NT2/D1 (cell line): ENCODE results near the gene SCTR.

ENCODE experiments used
- DNase-seq: peaks from one replicate; pipeline ENCODE4 v3.0.0-alpha.2; 2011; ENCODE audit warnings: low read depth, low spot score
- H3K27me3 ChIP-seq: 2 replicates; pipeline ENCODE4 v1.6.0; 2011; ENCODE audit warnings: mild to moderate bottlenecking; ENCODE audit not compliant: insufficient read length, insufficient read depth
- H3K36me3 ChIP-seq: 2 replicates; pipeline ENCODE4 v1.6.1; 2011; ENCODE audit warnings: mild to moderate bottlenecking, low read length, mixed read lengths; ENCODE audit not compliant: insufficient read depth, insufficient read length
- H3K4me1 ChIP-seq: 2 replicates; pipeline ENCODE4 v1.5.1; 2011; ENCODE audit not compliant: insufficient read depth, insufficient read length
- H3K4me3 ChIP-seq: 2 replicates; pipeline ENCODE4 v1.5.1; 2011; ENCODE audit warnings: low read depth; ENCODE audit not compliant: insufficient read length
- H3K9ac ChIP-seq: 2 replicates; pipeline ENCODE4 v1.6.0; 2011; ENCODE audit warnings: low read depth; ENCODE audit not compliant: insufficient read length
- H3K9me3 ChIP-seq: 2 replicates; pipeline ENCODE4 v1.5.1; 2011; ENCODE audit warnings: mild to moderate bottlenecking, low read length; ENCODE audit not compliant: insufficient read depth
- SUZ12 ChIP-seq: IDR thresholded peaks from 2 replicates; pipeline ENCODE4 v1.6.1; 2011; ENCODE audit not compliant: insufficient read length, insufficient read depth; ENCODE audit errors: extremely low read depth
- YY1 ChIP-seq: IDR thresholded peaks from 2 replicates; pipeline ENCODE4 v1.6.1; 2011; ENCODE audit not compliant: insufficient read length, insufficient read depth
- ZNF274 ChIP-seq: IDR thresholded peaks from 2 replicates; pipeline ENCODE4 v1.6.1; 2011; ENCODE audit warnings: mild to moderate bottlenecking, low read depth, low read length

SCTR gene

DNA sequence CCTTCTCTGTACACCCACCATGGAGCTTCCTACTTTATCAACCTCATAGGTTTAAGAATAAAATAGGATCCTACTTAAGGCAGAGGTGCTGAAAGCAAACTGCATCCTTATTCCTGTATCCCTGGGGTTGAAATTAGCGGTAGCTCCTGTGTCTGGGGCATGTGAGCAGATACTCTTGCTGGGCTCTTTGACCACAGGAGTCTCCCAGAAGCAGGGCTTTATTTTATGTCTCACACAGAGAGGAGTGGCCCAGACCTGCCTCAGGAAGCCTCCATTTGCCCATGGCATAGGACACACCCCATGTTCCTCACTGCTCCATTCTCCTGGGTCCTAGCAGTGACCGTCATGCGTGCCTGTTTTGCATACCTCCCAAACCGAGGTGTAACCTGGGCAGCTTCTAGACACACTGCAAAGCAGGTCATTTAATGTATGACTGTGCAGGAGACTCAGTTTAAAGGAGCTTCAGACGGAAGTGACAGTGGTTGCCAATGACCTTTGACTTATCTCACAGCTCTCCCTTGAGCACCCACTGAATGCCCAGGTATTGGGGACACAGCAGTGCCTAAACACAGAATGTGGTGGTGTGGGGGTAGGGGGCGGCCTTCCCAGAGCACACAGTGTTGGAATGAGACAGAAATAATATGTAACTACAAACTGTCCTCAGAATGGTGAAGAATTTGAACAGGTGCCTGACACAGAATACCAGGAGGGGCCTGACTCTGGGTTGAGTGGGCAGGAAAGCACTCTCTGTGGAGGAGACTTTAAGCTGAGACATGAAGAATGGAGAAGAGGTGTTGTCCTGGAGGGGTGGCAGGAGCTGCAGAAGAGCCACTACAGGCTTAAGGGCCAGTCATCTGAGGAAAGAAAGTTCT is 89.0 kb downstream of the SCTR start:
- Histone ChIP-seq H3K9ac (no peak overlapping the region), H3K27me3 (peaks cover 5% of the 10 kb centered on the region), H3K36me3 (peaks cover 6% of the 10 kb centered on the region), H3K4me3 (no peak overlapping the region), H3K4me1 (peaks cover 20% of the 10 kb centered on the region), H3K9me3 (no peaks in the 10 kb centered on the region)
- no peak for DNase-seq
- no peak for TF ChIP-seq YY1
- no peak for TF ChIP-seq SUZ12
- TF ChIP-seq ZNF274 = no peak

- peaks cover 5% of the 10 kb centered on the region for H3K27me3 ChIP-seq
- no peak for DNase-seq
- no peak overlapping the region for H3K9ac ChIP-seq
- no peak for TF ChIP-seq ZNF274
- no peak for TF ChIP-seq YY1
- no peak for TF ChIP-seq SUZ12
- no peaks in the 10 kb centered on the region for H3K9me3 ChIP-seq
- peaks cover 6% of the 10 kb centered on the region for H3K36me3 ChIP-seq
- H3K4me1 ChIP-seq = peaks cover 20% of the 10 kb centered on the region
- no peak overlapping the region for H3K4me3 ChIP-seq
Observed at GRCh38 chr2:119434664-119435063, 89.6 kb downstream of the SCTR start.

DNA sequence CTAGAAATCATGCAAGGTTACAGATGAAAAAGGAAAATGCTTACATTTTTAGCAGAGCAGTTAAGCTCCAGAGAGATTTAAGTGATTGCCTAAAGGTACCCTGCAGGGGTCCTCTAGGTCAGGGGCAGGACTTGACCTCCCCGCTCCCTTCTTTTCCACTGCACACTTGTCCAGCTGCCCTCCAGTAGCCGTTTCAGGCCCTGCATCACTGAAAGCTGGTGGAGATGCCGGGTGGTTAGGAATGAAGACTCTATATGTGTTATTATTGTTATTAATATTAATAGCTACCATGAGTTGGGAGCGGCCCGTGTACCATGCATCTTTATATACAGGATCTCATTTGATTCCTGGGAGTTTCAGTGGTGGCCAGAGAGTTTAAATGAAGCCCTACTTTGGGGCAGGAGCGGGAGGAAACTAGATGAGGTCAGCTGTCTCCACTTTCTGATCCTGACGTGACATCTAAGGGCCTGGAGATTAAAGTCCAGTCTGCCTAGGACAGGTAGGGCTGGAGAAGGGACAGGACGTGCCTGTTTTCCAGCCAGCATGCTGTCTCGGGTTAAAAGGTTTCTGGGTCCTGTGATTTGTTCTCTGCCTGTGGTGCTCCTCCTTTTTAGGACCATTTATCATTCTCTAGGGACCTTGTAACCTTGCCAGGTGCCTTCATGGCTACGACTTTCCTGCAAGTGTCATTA is 90.5 kb downstream of the SCTR start:
- H3K9ac ChIP-seq = peak overlapping the region; percentile 11
- no peak overlapping the region for H3K4me3 ChIP-seq
- DNase-seq = no peak
- H3K36me3 ChIP-seq = peaks cover 6% of the 10 kb centered on the region
- TF ChIP-seq YY1 (no peak), ZNF274 (no peak), SUZ12 (no peak)
- H3K27me3 ChIP-seq = peaks cover 5% of the 10 kb centered on the region
- no peaks in the 10 kb centered on the region for H3K9me3 ChIP-seq
- peaks cover 25% of the 10 kb centered on the region for H3K4me1 ChIP-seq

DNA sequence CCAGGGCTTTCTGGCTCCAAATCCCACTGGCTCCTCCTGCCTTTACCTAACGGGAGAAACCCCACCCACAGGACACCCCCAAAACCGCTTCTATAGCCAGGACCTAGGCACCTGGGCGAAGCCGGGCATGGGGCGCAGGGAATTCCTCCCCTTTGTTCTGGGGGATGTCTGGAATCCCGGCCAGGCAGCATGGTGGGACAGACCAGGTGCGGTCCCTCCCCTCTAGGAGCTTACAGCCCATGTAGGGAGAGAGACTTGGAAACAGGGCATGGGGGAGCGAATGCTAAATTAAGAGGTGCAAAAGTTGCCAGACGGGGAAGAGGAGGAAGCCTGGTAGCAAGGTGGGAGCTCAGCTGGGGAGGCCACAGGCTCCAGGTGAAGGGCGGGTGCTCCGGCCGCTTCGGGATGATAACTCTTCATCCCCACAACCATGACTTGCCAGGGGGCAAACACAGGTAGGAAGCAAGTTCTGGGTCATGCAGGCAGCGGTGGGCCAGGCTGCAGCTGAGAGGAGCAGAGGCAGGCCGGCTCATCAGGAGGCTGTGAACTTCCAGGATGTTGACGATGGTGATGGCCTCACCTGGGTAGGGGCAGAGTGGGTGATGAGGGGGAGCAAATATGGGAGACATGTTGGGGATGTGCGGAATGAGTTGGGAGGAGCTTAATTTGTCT is 91.3 kb downstream of the SCTR start:
- DNase-seq = no peak
- TF ChIP-seq YY1 (no peak), SUZ12 (no peak), ZNF274 (no peak)
- H3K9ac ChIP-seq = no peak overlapping the region
- peak overlapping the region; percentile 38 for H3K4me3 ChIP-seq
- peaks cover 6% of the 10 kb centered on the region for H3K27me3 ChIP-seq
- H3K4me1 ChIP-seq = peaks cover 25% of the 10 kb centered on the region
- no peaks in the 10 kb centered on the region for H3K9me3 ChIP-seq
- H3K36me3 ChIP-seq = peaks cover 6% of the 10 kb centered on the region

DNA sequence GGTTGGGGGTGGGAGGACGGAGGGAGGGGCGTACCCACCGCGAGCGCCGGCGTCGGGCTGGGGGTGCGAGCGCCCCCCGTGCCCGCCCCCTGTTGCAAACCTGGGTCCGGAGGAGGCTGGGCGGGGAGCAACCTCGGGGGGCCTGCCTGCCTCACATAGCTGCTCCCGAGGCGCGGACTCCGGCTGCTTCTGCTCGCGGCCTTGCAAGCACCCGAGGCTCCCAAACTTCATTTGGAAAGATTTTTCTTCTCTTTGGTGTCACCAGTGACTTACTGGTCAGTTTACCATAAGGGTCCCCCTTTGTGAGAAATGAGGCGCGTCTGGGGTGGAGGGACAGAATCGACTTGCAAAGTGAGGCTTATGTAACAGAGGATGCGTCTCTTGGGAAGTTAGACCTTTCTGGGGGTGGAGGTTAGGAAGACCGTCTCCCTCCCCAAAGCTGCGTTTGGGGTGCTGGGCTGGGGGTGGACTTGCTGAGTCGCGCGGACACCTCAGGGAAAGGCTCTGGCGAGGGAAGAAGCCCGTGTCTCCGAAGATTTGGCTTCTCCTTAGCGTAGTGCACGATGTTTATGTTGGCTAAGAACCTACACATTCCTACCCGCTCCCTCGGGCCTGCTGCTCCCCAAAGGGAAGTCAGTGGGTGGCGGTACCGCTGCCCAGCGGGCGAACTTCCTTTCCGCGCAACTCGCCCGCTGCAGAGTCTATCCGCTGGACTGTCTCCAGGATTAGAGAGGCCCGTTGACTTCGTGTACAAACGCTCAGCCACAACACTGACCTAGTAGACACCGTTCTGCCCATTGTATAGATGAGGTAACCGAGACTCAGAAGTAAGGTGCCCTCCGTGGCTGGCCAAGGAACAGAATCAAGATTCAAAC is 92.1 kb downstream of the SCTR start:
- DNase-seq = no peak
- Histone ChIP-seq H3K27me3 (peaks cover 9% of the 10 kb centered on the region), H3K9me3 (no peaks in the 10 kb centered on the region), H3K36me3 (peaks cover 5% of the 10 kb centered on the region), H3K9ac (peak overlapping the region; percentile 82), H3K4me1 (peaks cover 25% of the 10 kb centered on the region), H3K4me3 (peak overlapping the region; percentile 38)
- TF ChIP-seq SUZ12 = no peak
- TF ChIP-seq YY1 = no peak
- TF ChIP-seq ZNF274 = no peak

GRCh38 chr2:119431155-119431975 is 92.9 kb downstream of the SCTR start, which contains the start of gene TMEM37:
Gene TMEM37 (plus strand): TSS chr2:119431854. CDS start chr2:119431904, 50 bp downstream.
- DNase-seq = peak; percentile 78
- peak within 1 kb of the TSS; percentile 51 for H3K4me3 ChIP-seq
- TF ChIP-seq SUZ12 (no peak), ZNF274 (no peak), YY1 (no peak)
- H3K9me3 ChIP-seq = no peaks in the 10 kb centered on the region
- H3K36me3 ChIP-seq = no peaks in the 10 kb centered on the region
- H3K4me1 ChIP-seq = peaks cover 32% of the 10 kb centered on the region
- peaks cover 9% of the 10 kb centered on the region for H3K27me3 ChIP-seq
- peak within 1 kb of the TSS; percentile 83 for H3K9ac ChIP-seq
